K562 (cell line): ENCODE data around the gene PFN3. TPM values are rescaled to one million over a fixed set of nuclear protein-coding genes. Genes with fewer than 3 reads are reported as not detected.

Experiments
- ATF7 ChIP-seq: fragments of 450-650 bp; IDR thresholded peaks from 2 replicates; pipeline ENCODE4 v1.7.1; 2014; ENCODE audit warnings: mild to moderate bottlenecking, moderate library complexity
- CTCF ChIP-seq, 3 experiments: IDR thresholded peaks in 2 of 3; conservative IDR thresholded peaks in 1 of 3; 2 replicates each; pipeline ENCODE4 v1.5.1; 2011 to 2012; ENCODE audit warnings: low read length in 3 of 3, mild to moderate bottlenecking in 3 of 3, control low read depth in 2 of 3, improper control_type of control experiment in 1 of 3, inconsistent platforms in 1 of 3, low read depth in 1 of 3, mixed read lengths in 1 of 3, moderate library complexity in 1 of 3; ENCODE audit not compliant: insufficient read depth in 2 of 3
- GATAD2B ChIP-seq: fragments of 450-650 bp; IDR thresholded peaks from 2 replicates; pipeline ENCODE4 v1.6.1; 2017; ENCODE audit warnings: mild to moderate bottlenecking, borderline replicate concordance
- NCOR1 ChIP-seq: fragments of 450-650 bp; IDR thresholded peaks from 2 replicates; pipeline ENCODE4 v1.6.1; 2016; ENCODE audit warnings: mild to moderate bottlenecking, moderate library complexity
- PHF20 ChIP-seq: fragments of 450-650 bp; IDR thresholded peaks from 2 replicates; pipeline ENCODE4 v1.6.1; 2018; ENCODE audit not compliant: partially characterized antibody
- POLR2A ChIP-seq: fragments of 450-650 bp; conservative IDR thresholded peaks from 2 replicates; pipeline ENCODE4 v1.6.1; 2016
- PTBP1 ChIP-seq: fragments of 200-400 bp; formaldehyde crosslinking; IDR thresholded peaks from 2 replicates; pipeline ENCODE4 v1.6.1; 2017; ENCODE audit warnings: low read depth, low read length
- RBM14 ChIP-seq: fragments of 200-400 bp; formaldehyde crosslinking; IDR thresholded peaks from 2 replicates; pipeline ENCODE4 v1.6.1; 2018; ENCODE audit warnings: low read depth, mild to moderate bottlenecking, low read length, moderate library complexity, borderline replicate concordance; ENCODE audit not compliant: insufficient read depth
- RBM34 ChIP-seq: fragments of 200-400 bp; formaldehyde crosslinking; IDR thresholded peaks from 2 replicates; pipeline ENCODE4 v1.6.1; 2018; ENCODE audit warnings: low read length, borderline replicate concordance; ENCODE audit not compliant: insufficient read depth
- RNF2 ChIP-seq: sonication (generic); IDR thresholded peaks from 2 replicates; pipeline ENCODE4 v1.6.1; 2016
- SRF ChIP-seq, 2 experiments: fragments of 250-450, 450-650 bp in 1 of 2; sonication (Bioruptor Pico) in 1 of 2; sonication (generic) in 1 of 2; formaldehyde crosslinking; IDR thresholded peaks; 2 replicates each; pipeline versions ENCODE4 v1.5.0 to v1.5.1; 2020 to 2022; ENCODE audit warnings: mild to moderate bottlenecking in 1 of 2, missing genetic modification reagents in 1 of 2
- ZBTB7A ChIP-seq: IDR thresholded peaks from 2 replicates; pipeline ENCODE4 v1.6.1; 2011; ENCODE audit warnings: low read depth, mild to moderate bottlenecking, low read length, moderate library complexity, borderline replicate concordance; ENCODE audit not compliant: control insufficient read depth
- ZKSCAN1 ChIP-seq: fragments of 150-350 bp; IDR thresholded peaks from 2 replicates; pipeline ENCODE4 v1.6.1; 2016; ENCODE audit warnings: low read depth, low read length
- polyA plus RNA-seq, 8 experiments: library from polyadenylated mRNA; depleted of rRNA in 4 of 8; stranded (reverse) in 5 of 8; unstranded in 3 of 8; fragments of >200 nt; fragmentation: Nextera tagmentation in 2 of 8; fragmentation: Illumina TruSeq in 1 of 8; extraction: Ambion mirVana in 2 of 8; extraction: Trizol in 1 of 8; gene quantifications; 2 replicates each; pipeline versions ENCODE4 v1.2.1 to v1.2.3, GENCODE V29; 2011 to 2014; ENCODE audit warnings: inconsistent platforms in 1 of 8, missing spikeins in 1 of 8
- total RNA-seq, 7 experiments: library from RNA; depleted of rRNA in 6 of 7; stranded (reverse); fragments of >200 nt in 6 of 7; fragmentation: Illumina TruSeq in 2 of 7; extraction: Trizol in 2 of 7; gene quantifications; 2 replicates each; pipeline versions ENCODE4 v1.2.1 to v1.2.3, GENCODE V29; 2011 to 2021; ENCODE audit warnings: low replicate concordance in 1 of 7
- TF ChIP-seq, protein P1 (sequence below): fragments of 200-800 bp; sonication (Bioruptor generic); IDR thresholded peaks from 2 replicates; pipeline ENCODE4 v1.6.1; 2017; ENCODE audit warnings: missing genetic modification characterization, missing compliant biosample characterization
- TF ChIP-seq, protein P2 (sequence below), 2 experiments: fragments of 450-650 bp; IDR thresholded peaks; 2 replicates each; pipeline ENCODE4 v1.6.1; 2018; ENCODE audit warnings: mild to moderate bottlenecking in 2 of 2, low read depth in 1 of 2; ENCODE audit not compliant: partially characterized antibody in 2 of 2
- TF ChIP-seq, protein P3 (sequence below): fragments of 250-450 bp; sonication (Bioruptor Pico); IDR thresholded peaks from 2 replicates; pipeline ENCODE4 v1.5.0; 2021; ENCODE audit warnings: mild to moderate bottlenecking, borderline replicate concordance

PFN3 gene
- total and polyA plus RNA-seq, 9 of the 15 experiments (the other 6 are each of a cell fraction or from before 2014, with no cell fraction given), result not detected

DNA sequence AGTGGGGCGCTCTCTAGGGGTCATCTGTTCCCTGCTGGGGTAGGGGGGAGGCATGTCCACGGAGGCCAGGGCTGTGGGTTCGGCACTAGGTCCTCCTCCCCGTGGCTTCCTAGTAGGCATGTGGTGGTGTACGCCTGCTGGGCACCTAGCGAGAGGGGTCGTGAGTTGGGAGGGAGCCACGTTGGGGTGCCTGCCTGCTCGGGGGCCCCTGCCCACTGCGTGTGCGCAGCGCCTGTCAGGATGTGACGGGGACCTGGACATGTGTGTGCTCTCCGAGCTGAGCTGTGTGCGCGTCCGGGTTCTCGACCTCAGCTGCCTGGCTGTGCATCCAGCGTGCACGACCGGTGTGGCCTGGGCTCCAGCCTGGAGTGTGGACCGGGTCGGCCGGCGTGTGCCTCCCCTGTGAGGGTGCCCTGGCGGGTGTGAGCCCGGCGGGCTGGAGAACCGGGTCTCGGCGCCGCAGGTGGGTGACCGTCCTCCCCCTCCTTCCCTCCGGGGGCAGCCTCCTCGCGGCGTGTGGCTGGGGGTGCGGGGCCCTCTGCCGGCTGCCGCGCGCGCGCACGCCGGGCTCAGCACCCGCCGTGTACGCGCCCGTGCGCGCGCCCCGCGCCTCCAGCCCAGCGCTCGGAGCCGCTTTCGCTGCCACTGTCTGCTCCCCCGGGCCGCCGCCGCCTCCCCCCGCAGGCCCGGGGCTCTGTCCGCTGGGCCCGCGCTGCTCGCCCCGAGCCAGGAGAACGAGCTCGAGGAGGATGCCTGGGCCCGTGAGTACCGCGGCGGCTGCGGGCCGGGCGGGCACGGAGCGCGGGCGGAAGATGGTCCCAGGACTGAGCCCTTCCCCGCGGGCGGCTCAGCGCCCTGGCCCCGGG is 46.0 kb upstream of the PFN3 start, which contains the start of gene PRR7 (continued):
- TF ChIP-seq NCOR1 (0 out of 2 replicates have a peak, but pooled peaks have one; percentile 38), ZKSCAN1 (no peak), SRF (CRISPR knock-in tag; IDR thresholded peaks at IDR 0.05) (peak in 1 of 2 experiments; percentile 26; a peak in 2 of 4 replicates), RNF2 (peak; percentile 45; the same call in 1 of the 2 replicates), CTCF (IDR thresholded peaks at IDR 0.05 in 2 of 3, conservative IDR thresholded peaks at IDR 0.05 in 1 of 3; ENCODE audit: insufficient read depth in 2 of 3, low read depth in 1 of 3, low read length in 3 of 3) (peak; percentile 11 to 32 (median 17); a peak in 2 of 6 replicates), RBM34 (0 out of 2 replicates have a peak, but pooled peaks have one; percentile 71), PTBP1 (peak; percentile 96), RBM14 (no peak), POLR2A (peak; percentile 74), ATF7 (peak; percentile 26; the same call in 1 of the 2 replicates), PHF20 (no peak), ZBTB7A (peak; percentile 24; the same call in 1 of the 2 replicates), GATAD2B (peak; percentile 79; the same call in 1 of the 2 replicates)
- TF ChIP-seq, protein P1, sequence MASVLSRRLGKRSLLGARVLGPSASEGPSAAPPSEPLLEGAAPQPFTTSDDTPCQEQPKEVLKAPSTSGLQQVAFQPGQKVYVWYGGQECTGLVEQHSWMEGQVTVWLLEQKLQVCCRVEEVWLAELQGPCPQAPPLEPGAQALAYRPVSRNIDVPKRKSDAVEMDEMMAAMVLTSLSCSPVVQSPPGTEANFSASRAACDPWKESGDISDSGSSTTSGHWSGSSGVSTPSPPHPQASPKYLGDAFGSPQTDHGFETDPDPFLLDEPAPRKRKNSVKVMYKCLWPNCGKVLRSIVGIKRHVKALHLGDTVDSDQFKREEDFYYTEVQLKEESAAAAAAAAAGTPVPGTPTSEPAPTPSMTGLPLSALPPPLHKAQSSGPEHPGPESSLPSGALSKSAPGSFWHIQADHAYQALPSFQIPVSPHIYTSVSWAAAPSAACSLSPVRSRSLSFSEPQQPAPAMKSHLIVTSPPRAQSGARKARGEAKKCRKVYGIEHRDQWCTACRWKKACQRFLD (CRISPR knock-in tag), result no peak
- TF ChIP-seq, protein P2, sequence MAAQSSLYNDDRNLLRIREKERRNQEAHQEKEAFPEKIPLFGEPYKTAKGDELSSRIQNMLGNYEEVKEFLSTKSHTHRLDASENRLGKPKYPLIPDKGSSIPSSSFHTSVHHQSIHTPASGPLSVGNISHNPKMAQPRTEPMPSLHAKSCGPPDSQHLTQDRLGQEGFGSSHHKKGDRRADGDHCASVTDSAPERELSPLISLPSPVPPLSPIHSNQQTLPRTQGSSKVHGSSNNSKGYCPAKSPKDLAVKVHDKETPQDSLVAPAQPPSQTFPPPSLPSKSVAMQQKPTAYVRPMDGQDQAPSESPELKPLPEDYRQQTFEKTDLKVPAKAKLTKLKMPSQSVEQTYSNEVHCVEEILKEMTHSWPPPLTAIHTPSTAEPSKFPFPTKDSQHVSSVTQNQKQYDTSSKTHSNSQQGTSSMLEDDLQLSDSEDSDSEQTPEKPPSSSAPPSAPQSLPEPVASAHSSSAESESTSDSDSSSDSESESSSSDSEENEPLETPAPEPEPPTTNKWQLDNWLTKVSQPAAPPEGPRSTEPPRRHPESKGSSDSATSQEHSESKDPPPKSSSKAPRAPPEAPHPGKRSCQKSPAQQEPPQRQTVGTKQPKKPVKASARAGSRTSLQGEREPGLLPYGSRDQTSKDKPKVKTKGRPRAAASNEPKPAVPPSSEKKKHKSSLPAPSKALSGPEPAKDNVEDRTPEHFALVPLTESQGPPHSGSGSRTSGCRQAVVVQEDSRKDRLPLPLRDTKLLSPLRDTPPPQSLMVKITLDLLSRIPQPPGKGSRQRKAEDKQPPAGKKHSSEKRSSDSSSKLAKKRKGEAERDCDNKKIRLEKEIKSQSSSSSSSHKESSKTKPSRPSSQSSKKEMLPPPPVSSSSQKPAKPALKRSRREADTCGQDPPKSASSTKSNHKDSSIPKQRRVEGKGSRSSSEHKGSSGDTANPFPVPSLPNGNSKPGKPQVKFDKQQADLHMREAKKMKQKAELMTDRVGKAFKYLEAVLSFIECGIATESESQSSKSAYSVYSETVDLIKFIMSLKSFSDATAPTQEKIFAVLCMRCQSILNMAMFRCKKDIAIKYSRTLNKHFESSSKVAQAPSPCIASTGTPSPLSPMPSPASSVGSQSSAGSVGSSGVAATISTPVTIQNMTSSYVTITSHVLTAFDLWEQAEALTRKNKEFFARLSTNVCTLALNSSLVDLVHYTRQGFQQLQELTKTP (IDR thresholded peaks at IDR 0.05; ENCODE audit: low read depth in 1 of 2, partially characterized antibody in 2 of 2), result no peak
- TF ChIP-seq, protein P3, sequence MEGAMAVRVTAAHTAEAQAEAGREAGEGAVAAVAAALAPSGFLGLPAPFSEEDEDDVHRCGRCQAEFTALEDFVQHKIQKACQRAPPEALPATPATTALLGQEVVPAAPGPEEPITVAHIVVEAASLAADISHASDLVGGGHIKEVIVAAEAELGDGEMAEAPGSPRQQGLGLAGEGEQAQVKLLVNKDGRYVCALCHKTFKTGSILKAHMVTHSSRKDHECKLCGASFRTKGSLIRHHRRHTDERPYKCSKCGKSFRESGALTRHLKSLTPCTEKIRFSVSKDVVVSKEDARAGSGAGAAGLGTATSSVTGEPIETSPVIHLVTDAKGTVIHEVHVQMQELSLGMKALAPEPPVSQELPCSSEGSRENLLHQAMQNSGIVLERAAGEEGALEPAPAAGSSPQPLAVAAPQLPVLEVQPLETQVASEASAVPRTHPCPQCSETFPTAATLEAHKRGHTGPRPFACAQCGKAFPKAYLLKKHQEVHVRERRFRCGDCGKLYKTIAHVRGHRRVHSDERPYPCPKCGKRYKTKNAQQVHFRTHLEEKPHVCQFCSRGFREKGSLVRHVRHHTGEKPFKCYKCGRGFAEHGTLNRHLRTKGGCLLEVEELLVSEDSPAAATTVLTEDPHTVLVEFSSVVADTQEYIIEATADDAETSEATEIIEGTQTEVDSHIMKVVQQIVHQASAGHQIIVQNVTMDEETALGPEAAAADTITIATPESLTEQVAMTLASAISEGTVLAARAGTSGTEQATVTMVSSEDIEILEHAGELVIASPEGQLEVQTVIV (CRISPR knock-in tag), result peak; percentile 34; the same call in 1 of the 2 replicates
